Loucy (cell line): ENCODE results near the gene ZFYVE28.

Experiments
- H2AFZ ChIP-seq: fragments of 200-600 bp; sonication (generic); 2 replicates; pipeline ENCODE4 v1.6.0; 2016; ENCODE audit warnings: antibody characterized with exemption, mild to moderate bottlenecking, low read length, moderate library complexity
- H3F3A ChIP-seq: fragments of 200-600 bp; 2 replicates; pipeline ENCODE4 v1.6.0; 2016; ENCODE audit warnings: antibody characterized with exemption, low read depth, mild to moderate bottlenecking
- H3K27me3 ChIP-seq: fragments of 200-600 bp; sonication (generic); 2 replicates; pipeline ENCODE4 v1.6.1; 2014; ENCODE audit warnings: low read length, mild to moderate bottlenecking; ENCODE audit not compliant: insufficient read depth, poor library complexity, severe bottlenecking
- H3K36me3 ChIP-seq: fragments of 200-600 bp; sonication (generic); 2 replicates; pipeline ENCODE4 v1.6.1; 2016; ENCODE audit warnings: low read length; ENCODE audit not compliant: insufficient read depth
- H3K4me1 ChIP-seq: fragments of 200-600 bp; sonication (generic); 2 replicates; pipeline ENCODE4 v1.5.1; 2014; ENCODE audit warnings: low read length, mild to moderate bottlenecking; ENCODE audit not compliant: insufficient read depth, poor library complexity, severe bottlenecking
- H3K4me2 ChIP-seq: fragments of 200-600 bp; sonication (generic); 2 replicates; pipeline ENCODE4 v1.6.0; 2014; ENCODE audit warnings: antibody characterized with exemption, low read length, low read depth, mild to moderate bottlenecking; ENCODE audit not compliant: poor library complexity, severe bottlenecking
- H3K4me3 ChIP-seq: fragments of 200-600 bp; sonication (generic); 2 replicates; pipeline ENCODE4 v1.5.1; 2014; ENCODE audit warnings: low read length, mild to moderate bottlenecking, mixed read lengths; ENCODE audit not compliant: poor library complexity, severe bottlenecking
- H3K79me2 ChIP-seq: fragments of 200-600 bp; sonication (generic); 2 replicates; pipeline ENCODE4 v1.6.1; 2014; ENCODE audit warnings: low read length; ENCODE audit not compliant: insufficient read depth
- H3K9ac ChIP-seq: fragments of 200-600 bp; sonication (generic); 2 replicates; pipeline ENCODE4 v1.6.0; 2014; ENCODE audit warnings: mild to moderate bottlenecking, low read depth, low read length, moderate library complexity; ENCODE audit not compliant: poor library complexity, severe bottlenecking
- H3K9me2 ChIP-seq: fragments of 200-600 bp; sonication (generic); replicated peaks from 2 replicates; pipeline ENCODE4 v1.6.1; 2016; ENCODE audit warnings: low read depth, low read length, mixed read lengths
- H3K9me3 ChIP-seq: fragments of 200-600 bp; sonication (generic); 2 replicates; pipeline ENCODE4 v1.6.1; 2014; ENCODE audit warnings: mild to moderate bottlenecking, antibody characterized with exemption, low read length, low read depth; ENCODE audit not compliant: insufficient read depth
- H4K20me1 ChIP-seq: fragments of 200-600 bp; sonication (generic); 2 replicates; pipeline ENCODE4 v1.6.0; 2014; ENCODE audit warnings: antibody characterized with exemption, low read length, mild to moderate bottlenecking; ENCODE audit not compliant: insufficient read depth, poor library complexity, severe bottlenecking
- CTCF ChIP-seq: fragments of 200-600 bp; sonication (generic); conservative IDR thresholded peaks from 2 replicates; pipeline ENCODE4 v1.5.1; 2014; ENCODE audit warnings: mild to moderate bottlenecking, antibody characterized with exemption, low read length
- EZH2phosphoT487 ChIP-seq: fragments of 200-600 bp; IDR thresholded peaks from 2 replicates; pipeline ENCODE4 v1.6.1; 2018; ENCODE audit warnings: antibody characterized with exemption, mild to moderate bottlenecking, moderate library complexity, borderline replicate concordance

The ZFYVE28 gene

GRCh38 chr4:2395584-2395983 lies 22.9 kb downstream of the ZFYVE28 start:
- Histone ChIP-seq H3K36me3 (no peaks in the 10 kb centered on the region), H4K20me1 (no peaks in the 10 kb centered on the region), H3K4me3 (no peak overlapping the region), H3K4me1 (peaks cover 1% of the 10 kb centered on the region), H3K9me2 (no peaks in the 10 kb centered on the region), H3K9ac (no peak overlapping the region), H3K4me2 (no peak overlapping the region), H3K27me3 (no peaks in the 10 kb centered on the region), H3K9me3 (no peaks in the 10 kb centered on the region), H3F3A (no peaks in the 10 kb centered on the region), H2AFZ (no peak overlapping the region), H3K79me2 (no peaks in the 10 kb centered on the region)
- TF ChIP-seq CTCF (no peak), EZH2phosphoT487 (no peak)

- Histone ChIP-seq H3K4me1 (peaks cover 6% of the 10 kb centered on the region), H3K27me3 (no peaks in the 10 kb centered on the region), H3K9me3 (no peaks in the 10 kb centered on the region), H3F3A (no peaks in the 10 kb centered on the region), H3K4me2 (no peak overlapping the region), H3K9ac (no peak overlapping the region), H4K20me1 (no peaks in the 10 kb centered on the region), H3K36me3 (no peaks in the 10 kb centered on the region), H2AFZ (no peak overlapping the region), H3K4me3 (no peak overlapping the region), H3K9me2 (no peaks in the 10 kb centered on the region), H3K79me2 (no peaks in the 10 kb centered on the region)
- TF ChIP-seq EZH2phosphoT487, result no peak
- no peak for TF ChIP-seq CTCF
Observed at GRCh38 chr4:2395038-2395437, 23.4 kb downstream of the ZFYVE28 start.

GRCh38 chr4:2394528-2394927 lies 23.9 kb downstream of the ZFYVE28 start:
- H3K27me3 ChIP-seq, result no peaks in the 10 kb centered on the region

More at GRCh38 chr4:2394528-2394927, 23.9 kb downstream of the ZFYVE28 start:
- no peak for TF ChIP-seq CTCF
- no peak for TF ChIP-seq EZH2phosphoT487
- Histone ChIP-seq H3K4me3 (no peak overlapping the region), H3F3A (no peaks in the 10 kb centered on the region), H4K20me1 (no peaks in the 10 kb centered on the region), H3K79me2 (no peaks in the 10 kb centered on the region), H3K36me3 (no peaks in the 10 kb centered on the region), H3K9me3 (no peaks in the 10 kb centered on the region), H3K9ac (no peak overlapping the region), H3K4me2 (no peak overlapping the region), H2AFZ (no peak overlapping the region), H3K4me1 (peaks cover 8% of the 10 kb centered on the region), H3K9me2 (no peaks in the 10 kb centered on the region)
